Measurements from ENCODE around the gene COL4A2. TPM values are rescaled to one million over a fixed set of nuclear protein-coding genes. Genes with fewer than 3 reads are reported as not detected.

Gene COL4A2
- total RNA-seq, 2 experiments from 2014 or later = not detected

DNA sequence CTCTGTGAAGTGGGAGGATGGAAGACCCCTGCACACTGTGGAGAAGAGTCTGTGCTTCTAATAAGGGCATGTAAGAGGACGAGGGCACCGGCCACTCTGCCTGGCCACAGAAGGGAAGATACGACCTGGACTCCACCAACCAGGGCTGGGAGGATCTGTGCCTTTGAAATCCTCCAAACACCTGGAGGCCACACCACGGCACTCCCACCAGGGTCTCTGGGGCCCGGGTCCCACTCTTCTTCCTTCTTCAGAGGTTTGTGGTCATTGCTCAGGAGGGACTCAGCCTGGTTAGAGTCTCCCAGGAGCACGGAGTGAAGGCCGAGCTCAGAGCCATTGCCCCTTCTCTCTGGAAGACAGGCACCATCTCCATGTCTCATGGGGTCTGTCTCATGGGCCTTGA lies 212.4 kb downstream of the COL4A2 start:
- Mint-ChIP-seq H3K4me1 (ENCODE audit: low read depth) (peaks cover 12% of the 10 kb centered on the region), H3K36me3 (ENCODE audit: low read depth) (no peaks in the 10 kb centered on the region), H3K9me3 (no peaks in the 10 kb centered on the region), H3K27me3 (peaks cover 4% of the 10 kb centered on the region), H3K4me3 (no peak overlapping the region), H3K27ac (no peak overlapping the region)
- ATAC-seq (no peak), DNase-seq (no peak)
- CTCF ChIA-PET = interaction anchor here (0.6 kb wide), 1 partner anchor 64 kb away, joined by 3 read pairs; no protein-coding TSS in a partner anchor
- TF ChIP-seq CTCF (IDR thresholded peaks at IDR 0.05) = no peak
- POLR2A ChIA-PET = no interaction called here
- intact Hi-C loops (cut with micrococcal nuclease) = no loop called here

- no peak for DNase-seq
- TF ChIP-seq CTCF (IDR thresholded peaks at IDR 0.05) = no peak
- no peak overlapping the region for H3K4me3 Mint-ChIP-seq
- H3K4me1 Mint-ChIP-seq (ENCODE audit: low read depth) = peaks cover 20% of the 10 kb centered on the region
- no peaks in the 10 kb centered on the region for H3K36me3 Mint-ChIP-seq (ENCODE audit: low read depth)
- no peak for ATAC-seq
- no peaks in the 10 kb centered on the region for H3K9me3 Mint-ChIP-seq
- intact Hi-C loops (cut with micrococcal nuclease) = no loop called here
- H3K27ac Mint-ChIP-seq = no peak overlapping the region
- ChIA-PET POLR2A (no interaction called here), CTCF (no interaction called here)
- peaks cover 4% of the 10 kb centered on the region for H3K27me3 Mint-ChIP-seq
Observed at GRCh38 chr13:110520431-110521295, 213.6 kb downstream of the COL4A2 start.

DNA sequence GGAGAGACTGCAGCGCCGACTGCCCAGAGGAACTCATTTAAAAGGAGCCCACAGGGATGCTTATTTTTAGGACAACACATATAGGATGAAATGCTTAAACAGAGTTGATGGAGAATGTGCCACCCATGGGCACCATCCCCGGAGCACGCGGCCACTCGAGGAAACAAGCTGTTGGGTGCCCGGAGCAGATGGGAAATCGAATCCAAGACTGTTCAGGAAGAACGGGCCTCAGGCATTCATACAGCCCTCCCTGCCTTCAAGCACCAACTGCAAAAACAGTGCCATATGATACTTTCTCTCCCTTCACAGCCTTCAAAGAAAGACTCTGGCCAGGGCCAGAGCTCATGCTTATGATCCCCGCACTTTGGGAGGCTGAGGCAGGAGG lies 214.2 kb downstream of the COL4A2 start:
- H3K4me3 Mint-ChIP-seq = no peak overlapping the region
- peaks cover 23% of the 10 kb centered on the region for H3K4me1 Mint-ChIP-seq (ENCODE audit: low read depth)
- DNase-seq = no peak
- H3K27me3 Mint-ChIP-seq = peaks cover 4% of the 10 kb centered on the region
- H3K36me3 Mint-ChIP-seq (ENCODE audit: low read depth) = no peaks in the 10 kb centered on the region
- intact Hi-C loops (cut with micrococcal nuclease) = no loop called here
- no peaks in the 10 kb centered on the region for H3K9me3 Mint-ChIP-seq
- TF ChIP-seq CTCF (IDR thresholded peaks at IDR 0.05) = no peak
- no peak for ATAC-seq
- ChIA-PET POLR2A (no interaction called here), CTCF (no interaction called here)
- H3K27ac Mint-ChIP-seq = no peak overlapping the region

DNA sequence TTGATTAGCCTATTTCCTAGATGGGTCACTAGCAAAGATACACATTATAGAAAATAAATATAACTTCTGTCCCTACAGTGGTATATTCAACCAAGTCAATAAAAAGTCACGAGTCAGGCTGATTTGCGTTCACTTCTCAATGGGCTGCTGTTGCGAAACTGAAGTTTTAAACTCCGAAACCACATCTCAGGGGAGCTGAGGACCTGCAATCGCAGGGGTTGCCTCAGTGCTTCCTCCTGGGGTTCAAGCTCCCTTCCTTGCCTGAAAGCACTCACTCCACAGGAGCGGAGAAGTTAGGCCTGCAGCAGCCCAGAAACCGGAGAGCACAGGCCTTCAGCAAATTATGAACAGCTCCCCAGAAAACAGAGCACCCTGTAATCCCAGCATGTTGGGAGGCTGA lies 214.9 kb downstream of the COL4A2 start:
- no peak for TF ChIP-seq CTCF (IDR thresholded peaks at IDR 0.05)
- no peaks in the 10 kb centered on the region for H3K36me3 Mint-ChIP-seq (ENCODE audit: low read depth)
- CTCF ChIA-PET = no interaction called here
- intact Hi-C loops (cut with micrococcal nuclease) = no loop called here
- H3K4me1 Mint-ChIP-seq (ENCODE audit: low read depth) = peaks cover 26% of the 10 kb centered on the region
- ATAC-seq (no peak), DNase-seq (no peak)
- POLR2A ChIA-PET = no interaction called here
- H3K27me3 Mint-ChIP-seq = peaks cover 4% of the 10 kb centered on the region
- H3K4me3 Mint-ChIP-seq = no peak overlapping the region
- H3K27ac Mint-ChIP-seq = no peak overlapping the region
- no peaks in the 10 kb centered on the region for H3K9me3 Mint-ChIP-seq

GRCh38 chr13:110522721-110523120 lies 215.6 kb downstream of the COL4A2 start:
- POLR2A ChIA-PET = no interaction called here
- H3K27me3 Mint-ChIP-seq = no peaks in the 10 kb centered on the region
- H3K4me3 Mint-ChIP-seq = no peak overlapping the region
- no peaks in the 10 kb centered on the region for H3K36me3 Mint-ChIP-seq (ENCODE audit: low read depth)
- CTCF ChIA-PET = no interaction called here
- no peaks in the 10 kb centered on the region for H3K9me3 Mint-ChIP-seq
- no peak for DNase-seq
- peaks cover 26% of the 10 kb centered on the region for H3K4me1 Mint-ChIP-seq (ENCODE audit: low read depth)
- H3K27ac Mint-ChIP-seq = no peak overlapping the region
- no peak for ATAC-seq
- intact Hi-C loops (cut with micrococcal nuclease) = no loop called here
- TF ChIP-seq CTCF (IDR thresholded peaks at IDR 0.05) = no peak
